Neural cell (in vitro differentiated cells): ENCODE data around the gene NCBP3. TPM values are rescaled to one million over a fixed set of nuclear protein-coding genes. Genes with fewer than 3 reads are reported as not detected.

Experiments
- H2AFZ ChIP-seq: fragments of 200-600, 300-800 bp; sonication (generic), shearing (Covaris generic); 2 replicates; pipeline ENCODE4 v1.6.0; 2014; ENCODE audit warnings: low read depth, mild to moderate bottlenecking, antibody characterized with exemption, low read length, moderate library complexity
- H3F3A ChIP-seq: fragments of 200-600 bp; shearing (Covaris generic); 2 replicates; pipeline ENCODE4 v1.6.1; 2016; ENCODE audit warnings: mild to moderate bottlenecking, moderate library complexity, mixed read lengths, antibody characterized with exemption, low read length; ENCODE audit not compliant: insufficient read depth, poor library complexity, severe bottlenecking
- H3K27ac ChIP-seq: fragments of 200-600, 300-800 bp; sonication (generic), shearing (Covaris generic); 2 replicates; pipeline ENCODE4 v1.5.1; 2014; ENCODE audit warnings: mild to moderate bottlenecking, low read length, moderate library complexity
- H3K27me3 ChIP-seq: fragments of 300-800, 200-600 bp; sonication (generic), shearing (Covaris generic); 2 replicates; pipeline ENCODE4 v1.6.0; 2014; ENCODE audit warnings: mild to moderate bottlenecking, low read depth, low read length, moderate library complexity; ENCODE audit not compliant: insufficient read depth
- H3K36me3 ChIP-seq: fragments of 300-800, 200-600 bp; sonication (generic), shearing (Covaris generic); 2 replicates; pipeline ENCODE4 v1.5.1; 2014; ENCODE audit warnings: mild to moderate bottlenecking, antibody characterized with exemption, low read length, moderate library complexity; ENCODE audit not compliant: insufficient read depth
- H3K4me2 ChIP-seq: fragments of 300-800, 200-600 bp; sonication (generic), shearing (Covaris generic); 2 replicates; pipeline ENCODE4 v1.6.0; 2014; ENCODE audit warnings: mild to moderate bottlenecking, low read length
- H3K4me3 ChIP-seq: fragments of 300-800, 200-600 bp; sonication (generic), shearing (Covaris generic); 2 replicates; pipeline ENCODE4 v1.5.1; 2014; ENCODE audit warnings: mild to moderate bottlenecking, low read length, moderate library complexity
- H3K79me2 ChIP-seq: fragments of 200-600 bp; shearing (Covaris generic); replicated peaks from 2 replicates; pipeline ENCODE4 v1.6.0; 2014; ENCODE audit warnings: mild to moderate bottlenecking, low read length, moderate library complexity; ENCODE audit not compliant: insufficient read depth
- H3K9ac ChIP-seq: fragments of 300-800, 200-600 bp; sonication (generic), shearing (Covaris generic); 2 replicates; pipeline ENCODE4 v1.6.1; 2016; ENCODE audit warnings: mild to moderate bottlenecking, low read length, mixed read lengths
- H3K9me2 ChIP-seq: fragments of 200-600 bp; shearing (Covaris generic); 2 replicates; pipeline ENCODE4 v1.6.1; 2016; ENCODE audit warnings: mild to moderate bottlenecking, low read length, mixed read lengths; ENCODE audit not compliant: insufficient read depth
- H3K9me3 ChIP-seq: fragments of 200-600, 300-800 bp; sonication (generic), shearing (Covaris generic); 2 replicates; pipeline ENCODE4 v1.6.1; 2016; ENCODE audit warnings: mild to moderate bottlenecking, mixed run types, low read length, moderate library complexity, mixed read lengths
- H4K20me1 ChIP-seq: fragments of 200-600 bp; shearing (Covaris generic); 2 replicates; pipeline ENCODE4 v1.6.1; 2016; ENCODE audit warnings: mild to moderate bottlenecking, mixed run types; ENCODE audit not compliant: insufficient read depth
- EP300 ChIP-seq: fragments of 450-650 bp; conservative IDR thresholded peaks from 2 replicates; pipeline ENCODE4 v1.6.1; 2014; ENCODE audit warnings: antibody characterized with exemption, mild to moderate bottlenecking, moderate library complexity; ENCODE audit not compliant: poor library complexity, severe bottlenecking
- EZH2 ChIP-seq: fragments of 200-600, 300-800 bp; shearing (Covaris generic), sonication (generic); IDR thresholded peaks from 2 replicates; pipeline ENCODE4 v1.6.1; 2014; ENCODE audit warnings: antibody characterized with exemption, low read length, borderline replicate concordance, mild to moderate bottlenecking; ENCODE audit not compliant: insufficient read depth, poor library complexity, severe bottlenecking
- MXI1 ChIP-seq: fragments of 450-650 bp; conservative IDR thresholded peaks from 2 replicates; pipeline ENCODE4 v1.6.1; 2014; ENCODE audit warnings: antibody characterized with exemption, mild to moderate bottlenecking; ENCODE audit not compliant: poor library complexity, severe bottlenecking
- POLR2AphosphoS5 ChIP-seq: IDR thresholded peaks from 2 replicates; pipeline ENCODE4 v1.6.1; 2012
- RAD21 ChIP-seq: fragments of 450-650 bp; conservative IDR thresholded peaks from 2 replicates; pipeline ENCODE4 v1.6.1; 2014; ENCODE audit warnings: antibody characterized with exemption, mild to moderate bottlenecking, moderate library complexity
- SMC3 ChIP-seq: fragments of 450-650 bp; conservative IDR thresholded peaks from 2 replicates; pipeline ENCODE4 v1.6.1; 2014; ENCODE audit warnings: antibody characterized with exemption, mild to moderate bottlenecking, moderate library complexity; ENCODE audit not compliant: poor library complexity
- TAF1 ChIP-seq: IDR thresholded peaks from 2 replicates; pipeline ENCODE4 v1.6.1; 2012; ENCODE audit warnings: low read depth
- polyA plus RNA-seq: library from polyadenylated mRNA; depleted of rRNA; stranded (reverse); fragments of >200 nt; gene quantifications from 2 replicates; pipeline ENCODE4 v1.2.3, GENCODE V29; 2014
- TF ChIP-seq, protein P1 (sequence below): fragments of 450-650 bp; IDR thresholded peaks from 2 replicates; pipeline ENCODE4 v1.5.1; 2014; ENCODE audit warnings: antibody characterized with exemption, mild to moderate bottlenecking, moderate library complexity; ENCODE audit not compliant: poor library complexity, severe bottlenecking
- TF ChIP-seq, protein P2 (sequence below): IDR thresholded peaks from 2 replicates; pipeline ENCODE4 v1.6.1; 2012; ENCODE audit warnings: borderline replicate concordance

Gene NCBP3
- polyA plus RNA-seq, 1 donor from 2014 or later, result 132 TPM

DNA sequence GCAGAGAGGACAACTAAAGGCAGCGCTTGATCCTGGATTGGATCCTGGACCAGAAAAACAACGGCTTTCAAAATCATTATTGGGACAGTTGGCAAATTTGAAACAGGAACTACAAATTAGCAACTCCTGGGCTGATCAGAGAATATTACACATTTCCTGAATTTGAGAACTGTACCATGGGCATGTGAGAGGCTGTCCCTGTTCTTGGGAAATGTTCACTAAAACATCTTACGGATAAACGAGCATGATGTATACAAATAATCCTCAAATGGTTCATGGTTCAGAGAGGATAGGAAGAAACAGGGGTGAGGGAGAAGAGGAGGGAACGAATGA, 42.8 kb downstream of the NCBP3 start:
- no peak overlapping the region for H3K27ac ChIP-seq
- TF ChIP-seq RAD21 (no peak), MXI1 (no peak), EP300 (no peak), SMC3 (no peak), EZH2 (no peak), POLR2AphosphoS5 (no peak)
- TF ChIP-seq, protein P1, sequence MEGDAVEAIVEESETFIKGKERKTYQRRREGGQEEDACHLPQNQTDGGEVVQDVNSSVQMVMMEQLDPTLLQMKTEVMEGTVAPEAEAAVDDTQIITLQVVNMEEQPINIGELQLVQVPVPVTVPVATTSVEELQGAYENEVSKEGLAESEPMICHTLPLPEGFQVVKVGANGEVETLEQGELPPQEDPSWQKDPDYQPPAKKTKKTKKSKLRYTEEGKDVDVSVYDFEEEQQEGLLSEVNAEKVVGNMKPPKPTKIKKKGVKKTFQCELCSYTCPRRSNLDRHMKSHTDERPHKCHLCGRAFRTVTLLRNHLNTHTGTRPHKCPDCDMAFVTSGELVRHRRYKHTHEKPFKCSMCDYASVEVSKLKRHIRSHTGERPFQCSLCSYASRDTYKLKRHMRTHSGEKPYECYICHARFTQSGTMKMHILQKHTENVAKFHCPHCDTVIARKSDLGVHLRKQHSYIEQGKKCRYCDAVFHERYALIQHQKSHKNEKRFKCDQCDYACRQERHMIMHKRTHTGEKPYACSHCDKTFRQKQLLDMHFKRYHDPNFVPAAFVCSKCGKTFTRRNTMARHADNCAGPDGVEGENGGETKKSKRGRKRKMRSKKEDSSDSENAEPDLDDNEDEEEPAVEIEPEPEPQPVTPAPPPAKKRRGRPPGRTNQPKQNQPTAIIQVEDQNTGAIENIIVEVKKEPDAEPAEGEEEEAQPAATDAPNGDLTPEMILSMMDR, result no peak
- H3K9ac ChIP-seq, result no peak overlapping the region

DNA sequence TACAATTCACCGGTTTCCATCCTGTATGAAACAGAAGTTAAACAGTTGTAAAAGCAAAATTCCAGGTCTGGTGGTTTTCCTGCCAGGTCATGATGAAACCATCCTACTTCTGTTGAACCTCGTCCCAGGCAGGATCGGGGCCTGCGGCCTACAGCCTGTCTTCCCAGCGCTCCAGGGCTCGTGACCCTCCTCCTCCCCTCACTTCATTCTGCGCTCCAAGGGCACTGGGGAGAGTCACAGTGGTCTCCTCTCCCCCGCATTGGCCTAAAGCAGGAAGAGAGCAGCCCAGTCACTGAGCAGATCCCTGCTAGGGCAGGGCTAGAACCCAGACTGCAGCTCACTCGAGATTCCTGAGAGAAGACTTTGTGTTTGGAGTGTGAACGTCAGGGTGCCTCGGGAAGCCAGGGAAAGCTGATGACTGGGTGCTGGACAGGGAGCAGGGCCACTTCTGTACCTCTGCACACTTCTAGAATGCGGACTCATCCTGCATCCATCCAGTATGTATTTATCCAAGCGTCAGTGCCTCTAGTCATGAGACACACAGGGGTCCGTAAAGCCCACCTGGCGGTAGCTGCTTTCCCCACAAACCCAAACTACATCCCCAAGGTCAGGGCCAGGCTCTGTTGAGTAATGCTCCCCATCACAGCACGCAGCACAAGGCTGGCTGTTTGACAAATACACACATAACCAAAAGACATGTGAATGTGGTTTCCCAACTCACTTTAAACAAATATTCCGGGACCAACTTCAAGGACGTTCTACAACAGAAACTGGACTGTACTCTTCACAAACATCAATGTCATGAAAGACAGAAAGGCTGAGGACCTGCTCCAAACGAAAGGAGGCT, 43.4 kb downstream of the NCBP3 start:
- Histone ChIP-seq H3K9me2 (no peaks in the 10 kb centered on the region), H2AFZ (no peak overlapping the region), H3K4me3 (no peak overlapping the region), H3F3A (no peaks in the 10 kb centered on the region), H3K9ac (no peak overlapping the region), H3K27ac (no peak overlapping the region), H3K4me2 (no peak overlapping the region), H3K27me3 (no peaks in the 10 kb centered on the region), H3K36me3 (no peaks in the 10 kb centered on the region), H3K9me3 (no peaks in the 10 kb centered on the region), H3K79me2 (no peaks in the 10 kb centered on the region), H4K20me1 (no peaks in the 10 kb centered on the region)
- TF ChIP-seq MXI1 (no peak), EP300 (no peak), TAF1 (no peak), RAD21 (no peak), POLR2AphosphoS5 (no peak), SMC3 (no peak), EZH2 (no peak)
- TF ChIP-seq, protein P2, sequence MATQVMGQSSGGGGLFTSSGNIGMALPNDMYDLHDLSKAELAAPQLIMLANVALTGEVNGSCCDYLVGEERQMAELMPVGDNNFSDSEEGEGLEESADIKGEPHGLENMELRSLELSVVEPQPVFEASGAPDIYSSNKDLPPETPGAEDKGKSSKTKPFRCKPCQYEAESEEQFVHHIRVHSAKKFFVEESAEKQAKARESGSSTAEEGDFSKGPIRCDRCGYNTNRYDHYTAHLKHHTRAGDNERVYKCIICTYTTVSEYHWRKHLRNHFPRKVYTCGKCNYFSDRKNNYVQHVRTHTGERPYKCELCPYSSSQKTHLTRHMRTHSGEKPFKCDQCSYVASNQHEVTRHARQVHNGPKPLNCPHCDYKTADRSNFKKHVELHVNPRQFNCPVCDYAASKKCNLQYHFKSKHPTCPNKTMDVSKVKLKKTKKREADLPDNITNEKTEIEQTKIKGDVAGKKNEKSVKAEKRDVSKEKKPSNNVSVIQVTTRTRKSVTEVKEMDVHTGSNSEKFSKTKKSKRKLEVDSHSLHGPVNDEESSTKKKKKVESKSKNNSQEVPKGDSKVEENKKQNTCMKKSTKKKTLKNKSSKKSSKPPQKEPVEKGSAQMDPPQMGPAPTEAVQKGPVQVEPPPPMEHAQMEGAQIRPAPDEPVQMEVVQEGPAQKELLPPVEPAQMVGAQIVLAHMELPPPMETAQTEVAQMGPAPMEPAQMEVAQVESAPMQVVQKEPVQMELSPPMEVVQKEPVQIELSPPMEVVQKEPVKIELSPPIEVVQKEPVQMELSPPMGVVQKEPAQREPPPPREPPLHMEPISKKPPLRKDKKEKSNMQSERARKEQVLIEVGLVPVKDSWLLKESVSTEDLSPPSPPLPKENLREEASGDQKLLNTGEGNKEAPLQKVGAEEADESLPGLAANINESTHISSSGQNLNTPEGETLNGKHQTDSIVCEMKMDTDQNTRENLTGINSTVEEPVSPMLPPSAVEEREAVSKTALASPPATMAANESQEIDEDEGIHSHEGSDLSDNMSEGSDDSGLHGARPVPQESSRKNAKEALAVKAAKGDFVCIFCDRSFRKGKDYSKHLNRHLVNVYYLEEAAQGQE, result no peak
- TF ChIP-seq, protein P1, result no peak

More for the DNA sequence above, 42.8 kb downstream of the NCBP3 start:
- no peaks in the 10 kb centered on the region for H3K9me2 ChIP-seq
- no peaks in the 10 kb centered on the region for H3K79me2 ChIP-seq
- no peak overlapping the region for H2AFZ ChIP-seq
- no peak overlapping the region for H3K4me3 ChIP-seq
- H3K36me3 ChIP-seq, result no peaks in the 10 kb centered on the region
- no peak overlapping the region for H3K4me2 ChIP-seq
- no peaks in the 10 kb centered on the region for H4K20me1 ChIP-seq
- H3K27me3 ChIP-seq, result no peaks in the 10 kb centered on the region
- no peaks in the 10 kb centered on the region for H3K9me3 ChIP-seq
- H3F3A ChIP-seq, result no peaks in the 10 kb centered on the region
